Trophoblast cell (in vitro differentiated cells and primary cell): ENCODE measurements around the gene ACSL6.

Experiments
- DNase-seq, 2 donors: peaks; one replicate each; pipeline ENCODE4 v3.0.0-alpha.2; 2016
- H2AFZ ChIP-seq: 2 replicates; pipeline ENCODE4 v1.6.1; 2013; ENCODE audit warnings: low read length, moderate library complexity, mild to moderate bottlenecking; ENCODE audit not compliant: insufficient read depth, poor library complexity
- H2AK5ac ChIP-seq: 2 replicates; pipeline ENCODE4 v1.6.1; 2013; ENCODE audit warnings: mild to moderate bottlenecking, low read length
- H2BK120ac ChIP-seq: 2 replicates; pipeline ENCODE4 v1.6.1; 2013; ENCODE audit warnings: low read length, mild to moderate bottlenecking, moderate library complexity; ENCODE audit not compliant: insufficient read depth, poor library complexity
- H2BK12ac ChIP-seq: 2 replicates; pipeline ENCODE4 v1.6.1; 2013; ENCODE audit warnings: mild to moderate bottlenecking, low read length, moderate library complexity
- H2BK5ac ChIP-seq: 2 replicates; pipeline ENCODE4 v1.6.1; 2013; ENCODE audit warnings: low read length, low read depth, moderate library complexity, mild to moderate bottlenecking; ENCODE audit not compliant: poor library complexity
- H3K14ac ChIP-seq: 2 replicates; pipeline ENCODE4 v1.6.1; 2013; ENCODE audit warnings: mild to moderate bottlenecking, low read length
- H3K18ac ChIP-seq: 2 replicates; pipeline ENCODE4 v1.6.1; 2013; ENCODE audit warnings: mild to moderate bottlenecking, low read length
- H3K23ac ChIP-seq: 2 replicates; pipeline ENCODE4 v1.6.1; 2013; ENCODE audit warnings: low read length
- H3K27ac ChIP-seq: 2 replicates; pipeline ENCODE4 v1.5.1; 2013; ENCODE audit warnings: low read depth, mild to moderate bottlenecking, inconsistent platforms, low read length, moderate library complexity
- H3K27me3 ChIP-seq: 2 replicates; pipeline ENCODE4 v1.6.1; 2013; ENCODE audit warnings: inconsistent platforms, mild to moderate bottlenecking, low read length, moderate library complexity; ENCODE audit not compliant: insufficient read depth
- H3K36me3 ChIP-seq, 2 experiments: 1 replicate in 1 of 2; 2 replicates in 1 of 2; pipeline ENCODE4 v1.6.1; 2013; ENCODE audit warnings: low read length in 2 of 2, mild to moderate bottlenecking in 2 of 2, moderate library complexity in 1 of 2; ENCODE audit not compliant: insufficient read depth in 2 of 2, control insufficient read depth in 1 of 2
- H3K4ac ChIP-seq: 2 replicates; pipeline ENCODE4 v1.6.1; 2013; ENCODE audit warnings: low read depth, mild to moderate bottlenecking, low read length, moderate library complexity
- H3K4me1 ChIP-seq, 2 experiments: 1 replicate in 1 of 2; 2 replicates in 1 of 2; pipeline ENCODE4 v1.6.1; 2013; ENCODE audit warnings: low read length in 2 of 2, mild to moderate bottlenecking in 2 of 2, moderate library complexity in 1 of 2; ENCODE audit not compliant: insufficient read depth in 2 of 2, control insufficient read depth in 1 of 2
- H3K4me2 ChIP-seq: 2 replicates; pipeline ENCODE4 v1.6.1; 2013; ENCODE audit warnings: inconsistent platforms, mild to moderate bottlenecking, low read length, moderate library complexity
- H3K4me3 ChIP-seq: 2 replicates; pipeline ENCODE4 v1.5.1; 2013; ENCODE audit warnings: mild to moderate bottlenecking, low read depth, low read length, inconsistent platforms
- H3K79me1 ChIP-seq: one replicate; pipeline ENCODE4 v1.6.1; 2013; ENCODE audit warnings: low read length
- H3K79me2 ChIP-seq: 2 replicates; pipeline ENCODE4 v1.6.1; 2013; ENCODE audit warnings: low read length, mild to moderate bottlenecking; ENCODE audit not compliant: control insufficient read depth, insufficient read depth, poor library complexity
- H3K9ac ChIP-seq: 2 replicates; pipeline ENCODE4 v1.6.1; 2013; ENCODE audit warnings: mild to moderate bottlenecking, low read length
- H3K9me3 ChIP-seq: 2 replicates; pipeline ENCODE4 v1.6.1; 2013; ENCODE audit warnings: low read depth, mild to moderate bottlenecking, control low read depth, inconsistent platforms, low read length; ENCODE audit not compliant: insufficient read depth
- H4K12ac ChIP-seq: 2 replicates; pipeline ENCODE4 v1.6.1; 2013; ENCODE audit warnings: low read depth, mild to moderate bottlenecking, low read length, moderate library complexity
- H4K8ac ChIP-seq: 2 replicates; pipeline ENCODE4 v1.6.1; 2013; ENCODE audit warnings: low read depth, mild to moderate bottlenecking, low read length, moderate library complexity
- H4K91ac ChIP-seq: one replicate; pipeline ENCODE4 v1.6.1; 2013; ENCODE audit warnings: low read depth, mild to moderate bottlenecking, low read length, moderate library complexity
- WGBS: extraction: QIAGEN DNeasy Blood & Tissue Kit; methylation state at CpG from one replicate; pipeline ENCODE4 v1.1.7; 2013; ENCODE audit warnings: missing lambda C conversion rate; ENCODE audit not compliant: insufficient read length, insufficient coverage; ENCODE audit errors: extremely low coverage; 5-methylcytosine and 5-hydroxymethylcytosine counted together

ACSL6 gene

DNA sequence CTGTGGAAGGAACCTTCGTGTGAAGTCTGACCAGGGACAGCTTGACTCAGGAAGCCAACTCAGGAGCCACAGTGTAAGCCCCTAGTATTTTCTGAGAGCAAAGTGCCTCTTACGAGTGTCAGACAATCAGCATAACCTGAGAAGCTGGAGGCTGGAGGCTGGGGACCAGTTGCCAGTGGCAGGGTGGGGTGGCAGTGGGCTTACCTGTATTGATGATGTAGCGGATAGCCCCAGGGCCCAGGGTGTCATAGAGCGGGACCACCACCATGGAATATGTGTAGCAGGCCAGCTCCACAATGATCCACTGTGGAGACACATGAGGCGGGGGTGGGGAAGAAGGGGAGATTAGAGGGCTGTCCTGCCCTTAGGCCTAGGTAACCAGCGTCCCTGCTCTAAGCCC, 22.9 kb downstream of the ACSL6 start:
- Histone ChIP-seq H3K4me3 (no peak overlapping the region), H4K12ac (no peak overlapping the region), H3K79me1 (no peaks in the 10 kb centered on the region), H3K18ac (no peak overlapping the region), H2AK5ac (no peak overlapping the region), H3K23ac (no peak overlapping the region), H3K36me3 (no peaks in the 10 kb centered on the region), H3K27me3 (no peaks in the 10 kb centered on the region), H3K79me2 (no peaks in the 10 kb centered on the region), H2BK120ac (no peak overlapping the region), H4K8ac (no peak overlapping the region), H2AFZ (no peak overlapping the region), H2BK5ac (no peak overlapping the region), H4K91ac (no peak overlapping the region), H2BK12ac (no peak overlapping the region), H3K14ac (no peak overlapping the region), H3K9ac (no peak overlapping the region), H3K4me1 (peaks cover 5 to 13% of the 10 kb centered on the region in 2 experiments), H3K4ac (no peak overlapping the region), H3K4me2 (no peak overlapping the region), H3K9me3 (no peaks in the 10 kb centered on the region), H3K27ac (no peak overlapping the region)
- DNase-seq, result no peak
- no CpG with 5 or more reads among the region's 6 CpGs for WGBS

DNA sequence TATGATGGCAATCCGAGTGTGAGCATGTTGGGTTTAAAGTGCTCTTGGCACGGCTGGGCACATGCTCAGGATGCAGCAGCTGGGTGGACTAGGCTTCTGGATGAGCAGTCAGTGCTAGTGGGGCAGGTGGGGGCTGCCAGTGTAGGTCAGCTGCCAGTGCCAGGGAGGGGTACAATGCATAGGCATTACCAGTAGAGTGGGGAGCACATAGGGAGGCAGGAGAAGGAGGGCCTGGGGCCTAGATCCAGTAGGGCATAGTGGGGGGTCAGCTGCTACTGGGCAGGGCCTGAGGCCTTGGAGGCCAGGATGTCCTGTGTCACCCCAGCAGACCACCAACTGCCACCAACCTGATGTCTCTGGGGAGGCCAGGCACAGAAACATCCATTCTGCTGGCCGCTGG, 24.2 kb downstream of the ACSL6 start:
- no peak overlapping the region for H2BK120ac ChIP-seq
- no peak overlapping the region for H3K14ac ChIP-seq
- no peak overlapping the region for H3K4ac ChIP-seq
- no peak overlapping the region for H3K27ac ChIP-seq
- H4K8ac ChIP-seq, result no peak overlapping the region
- no peak overlapping the region for H2AK5ac ChIP-seq
- H3K79me2 ChIP-seq, result no peaks in the 10 kb centered on the region
- H3K4me1 ChIP-seq, result peaks cover 0 to 4% of the 10 kb centered on the region in 2 experiments
- no peaks in the 10 kb centered on the region for H3K27me3 ChIP-seq
- H3K9me3 ChIP-seq, result no peaks in the 10 kb centered on the region
- DNase-seq, result no peak
- no CpG with 5 or more reads among the region's 3 CpGs for WGBS
- no peak overlapping the region for H3K23ac ChIP-seq
- no peak overlapping the region for H2BK12ac ChIP-seq
- no peak overlapping the region for H3K4me2 ChIP-seq
- H4K91ac ChIP-seq, result no peak overlapping the region
- H2BK5ac ChIP-seq, result no peak overlapping the region
- no peak overlapping the region for H4K12ac ChIP-seq
- H3K18ac ChIP-seq, result no peak overlapping the region
- H3K4me3 ChIP-seq, result no peak overlapping the region
- H3K36me3 ChIP-seq, result no peaks in the 10 kb centered on the region
- no peak overlapping the region for H3K9ac ChIP-seq
- H3K79me1 ChIP-seq, result no peaks in the 10 kb centered on the region
- H2AFZ ChIP-seq, result no peak overlapping the region

- no peaks in the 10 kb centered on the region for H3K79me1 ChIP-seq
- H2BK12ac ChIP-seq, result no peak overlapping the region
- no peak overlapping the region for H3K4ac ChIP-seq
- no peak overlapping the region for H3K23ac ChIP-seq
- no peak overlapping the region for H3K18ac ChIP-seq
- H2AFZ ChIP-seq, result no peak overlapping the region
- H3K27me3 ChIP-seq, result no peaks in the 10 kb centered on the region
- H3K4me2 ChIP-seq, result no peak overlapping the region
- H3K14ac ChIP-seq, result no peak overlapping the region
- no peak overlapping the region for H3K27ac ChIP-seq
- H4K91ac ChIP-seq, result no peak overlapping the region
- H2AK5ac ChIP-seq, result no peak overlapping the region
- no peak overlapping the region for H4K12ac ChIP-seq
- no peak overlapping the region for H3K9ac ChIP-seq
- no peaks in the 10 kb centered on the region for H3K36me3 ChIP-seq
- no peak overlapping the region for H2BK5ac ChIP-seq
- no peak overlapping the region for H2BK120ac ChIP-seq
- no peak for DNase-seq
- no peaks in the 10 kb centered on the region for H3K79me2 ChIP-seq
- no peak overlapping the region for H3K4me3 ChIP-seq
- H3K9me3 ChIP-seq, result no peaks in the 10 kb centered on the region
- no peaks in the 10 kb centered on the region for H3K4me1 ChIP-seq
- no CpG with 5 or more reads among the region's 8 CpGs for WGBS
- H4K8ac ChIP-seq, result no peak overlapping the region
Observed at GRCh38 chr5:131986161-131986912, 25.1 kb downstream of the ACSL6 start.

GRCh38 chr5:131984956-131985665, 26.3 kb downstream of the ACSL6 start:
- no peaks in the 10 kb centered on the region for H3K9me3 ChIP-seq
- H3K27ac ChIP-seq, result no peak overlapping the region
- H3K79me2 ChIP-seq, result no peaks in the 10 kb centered on the region
- H2BK120ac ChIP-seq, result no peak overlapping the region
- no peaks in the 10 kb centered on the region for H3K27me3 ChIP-seq
- H3K14ac ChIP-seq, result no peak overlapping the region
- H4K12ac ChIP-seq, result no peak overlapping the region
- H3K4me3 ChIP-seq, result no peak overlapping the region
- no peak overlapping the region for H4K91ac ChIP-seq
- H3K79me1 ChIP-seq, result no peaks in the 10 kb centered on the region
- no peak overlapping the region for H3K9ac ChIP-seq
- no peaks in the 10 kb centered on the region for H3K36me3 ChIP-seq
- H4K8ac ChIP-seq, result no peak overlapping the region
- H2AK5ac ChIP-seq, result no peak overlapping the region
- H3K4me2 ChIP-seq, result no peak overlapping the region
- no peak overlapping the region for H2BK12ac ChIP-seq
- no CpG with 5 or more reads among the region's 8 CpGs for WGBS
- no peak overlapping the region for H3K18ac ChIP-seq
- no peak overlapping the region for H2BK5ac ChIP-seq
- no peak for DNase-seq
- no peak overlapping the region for H3K23ac ChIP-seq
- no peak overlapping the region for H2AFZ ChIP-seq
- no peak overlapping the region for H3K4ac ChIP-seq
- H3K4me1 ChIP-seq, result no peaks in the 10 kb centered on the region
